ENCODE data around the gene PADI1.

The PADI1 gene

GRCh38 chr1:17243274-17243673 lies 38.3 kb downstream of the PADI1 start:
- ATAC-seq (no peak), DNase-seq (no peak)

GRCh38 chr1:17244821-17245740 lies 40.2 kb downstream of the PADI1 start:
- ATAC-seq (no peak), DNase-seq (no peak)

- ATAC-seq: no peak
- no peak for DNase-seq
Observed at GRCh38 chr1:17245816-17246325, 40.9 kb downstream of the PADI1 start.

- DNase-seq (no peak), ATAC-seq (no peak)
Observed at GRCh38 chr1:17246971-17247370, 42.0 kb downstream of the PADI1 start.

- ATAC-seq (no peak), DNase-seq (no peak)
Observed at GRCh38 chr1:17248781-17249180, 43.9 kb downstream of the PADI1 start, which contains the start of gene PADI3. PADI3 (plus strand) TSS chr1:17249098; CDS start chr1:17249138, 40 bp downstream.

GRCh38 chr1:17250601-17251000 lies 45.7 kb downstream of the PADI1 start:
- DNase-seq (no peak), ATAC-seq (no peak)

GRCh38 chr1:17251246-17251645 lies 46.3 kb downstream of the PADI1 start:
- DNase-seq (no peak), ATAC-seq (no peak)

GRCh38 chr1:17251701-17252376 lies 46.9 kb downstream of the PADI1 start:
- DNase-seq: no peak
- no peak for ATAC-seq

- DNase-seq: no peak
- no peak for ATAC-seq
Observed at GRCh38 chr1:17255336-17255735, 50.4 kb downstream of the PADI1 start.

GRCh38 chr1:17258116-17258757 lies 53.3 kb downstream of the PADI1 start:
- ATAC-seq (no peak), DNase-seq (no peak)

- ATAC-seq (no peak), DNase-seq (no peak)
Observed at GRCh38 chr1:17258758-17259130, 53.8 kb downstream of the PADI1 start.

- no peak for DNase-seq
- ATAC-seq: no peak
Observed at GRCh38 chr1:17259233-17259873, 54.4 kb downstream of the PADI1 start.

- ATAC-seq (no peak), DNase-seq (no peak)
Observed at GRCh38 chr1:17260264-17260663, 55.3 kb downstream of the PADI1 start.

GRCh38 chr1:17260738-17261137 lies 55.8 kb downstream of the PADI1 start:
- no peak for ATAC-seq
- DNase-seq: no peak

GRCh38 chr1:17263936-17264335 lies 59.0 kb downstream of the PADI1 start:
- ATAC-seq (no peak), DNase-seq (no peak)

GRCh38 chr1:17264470-17264869 lies 59.5 kb downstream of the PADI1 start:
- ATAC-seq (no peak), DNase-seq (no peak)

- ATAC-seq (no peak), DNase-seq (no peak)
Observed at GRCh38 chr1:17265162-17265561, 60.2 kb downstream of the PADI1 start.

GRCh38 chr1:17265950-17266349 lies 61.0 kb downstream of the PADI1 start:
- ATAC-seq (no peak), DNase-seq (no peak)

GRCh38 chr1:17270891-17271765 lies 66.2 kb downstream of the PADI1 start:
- no peak for ATAC-seq
- DNase-seq: no peak

- ATAC-seq: no peak
- no peak for DNase-seq
Observed at GRCh38 chr1:17272066-17272465, 67.1 kb downstream of the PADI1 start.

GRCh38 chr1:17272646-17273045 lies 67.7 kb downstream of the PADI1 start:
- DNase-seq (no peak), ATAC-seq (no peak)

Data from stimulated activated naive CD8-positive, alpha-beta T cell treated with anti-CD3 and anti-CD28 coated beads, Interleukin-15, Interleukin-2, amounts not matched to agents 100 U/mL and 50 U/mL, for 24 hours (primary cell).